DOHH2 (cell line): ENCODE data around the gene RPL13A.

Source experiments
- H3F3A ChIP-seq: fragments of 200-600 bp; sonication (generic), shearing (Covaris generic); 2 replicates; pipeline ENCODE4 v1.6.0; 2016; ENCODE audit warnings: antibody characterized with exemption, mild to moderate bottlenecking; ENCODE audit not compliant: control insufficient read depth, insufficient read depth
- H3K27ac ChIP-seq: fragments of 200-600 bp; sonication (generic); 2 replicates; pipeline ENCODE4 v1.5.1; 2014; ENCODE audit warnings: low read depth, mild to moderate bottlenecking, low read length, moderate library complexity
- H3K27me3 ChIP-seq: fragments of 200-600 bp; sonication (generic); 2 replicates; pipeline ENCODE4 v1.6.1; 2014; ENCODE audit warnings: mild to moderate bottlenecking, low read length, mixed read lengths; ENCODE audit not compliant: control insufficient read depth
- H3K36me3 ChIP-seq: fragments of 200-600 bp; sonication (generic); 2 replicates; pipeline ENCODE4 v1.6.1; 2014; ENCODE audit warnings: mild to moderate bottlenecking, low read length, moderate library complexity, mixed read lengths; ENCODE audit not compliant: control insufficient read depth
- H3K4me1 ChIP-seq: fragments of 200-600 bp; sonication (generic); 2 replicates; pipeline ENCODE4 v1.6.1; 2014; ENCODE audit warnings: mild to moderate bottlenecking, low read length, mixed read lengths; ENCODE audit not compliant: control insufficient read depth
- H3K4me2 ChIP-seq: fragments of 200-600 bp; sonication (generic); 2 replicates; pipeline ENCODE4 v1.6.0; 2014; ENCODE audit warnings: mild to moderate bottlenecking, low read length, moderate library complexity
- H3K4me3 ChIP-seq: fragments of 200-600 bp; sonication (generic); 2 replicates; pipeline ENCODE4 v1.5.1; 2014; ENCODE audit warnings: mild to moderate bottlenecking, low read length, mixed read lengths
- H3K79me2 ChIP-seq: fragments of 200-600 bp; sonication (generic); 2 replicates; pipeline ENCODE4 v1.6.1; 2014; ENCODE audit warnings: mild to moderate bottlenecking, low read length, mixed read lengths; ENCODE audit not compliant: control insufficient read depth
- H3K9me2 ChIP-seq: fragments of 200-600 bp; sonication (generic); replicated peaks from 2 replicates; pipeline ENCODE4 v1.6.1; 2014; ENCODE audit warnings: mild to moderate bottlenecking, low read length, mixed read lengths; ENCODE audit not compliant: control insufficient read depth
- H3K9me3 ChIP-seq: fragments of 200-600 bp; sonication (generic); 2 replicates; pipeline ENCODE4 v1.6.1; 2014; ENCODE audit warnings: antibody characterized with exemption, low read length, mixed read lengths; ENCODE audit not compliant: control insufficient read depth, insufficient read depth
- H4K20me1 ChIP-seq: fragments of 200-600 bp; sonication (generic); 2 replicates; pipeline ENCODE4 v1.6.0; 2014; ENCODE audit warnings: low read depth, mild to moderate bottlenecking, antibody characterized with exemption, low read length, moderate library complexity; ENCODE audit not compliant: control insufficient read depth, insufficient read depth
- EZH2phosphoT487 ChIP-seq: fragments of 200-600 bp; sonication (generic); IDR thresholded peaks from 2 replicates; pipeline ENCODE4 v1.6.1; 2017; ENCODE audit warnings: borderline replicate concordance, mild to moderate bottlenecking, antibody characterized with exemption, low read length, moderate library complexity, mixed read lengths
- TF ChIP-seq, protein P1 (sequence below): fragments of 200-600 bp; sonication (generic); IDR thresholded peaks from one replicate; pipeline ENCODE4 v1.5.1; 2014; ENCODE audit warnings: antibody characterized with exemption, mild to moderate bottlenecking, low read depth, low read length; ENCODE audit not compliant: poor library complexity, severe bottlenecking

The RPL13A gene

GRCh38 chr19:49518033-49518432, 30.6 kb downstream of the RPL13A start:
- Histone ChIP-seq H3K4me2 (no peak overlapping the region), H3K27me3 (0 out of 2 replicates have a peak, but pooled peaks cover 5% of the 10 kb centered on the region), H3K79me2 (no peaks in the 10 kb centered on the region), H3K9me2 (no peaks in the 10 kb centered on the region), H3K9me3 (no peaks in the 10 kb centered on the region), H3F3A (peaks cover 3% of the 10 kb centered on the region), H3K4me1 (peaks cover 14% of the 10 kb centered on the region), H3K27ac (no peak overlapping the region), H3K36me3 (no peaks in the 10 kb centered on the region), H4K20me1 (no peaks in the 10 kb centered on the region), H3K4me3 (no peak overlapping the region)
- TF ChIP-seq, protein P1, sequence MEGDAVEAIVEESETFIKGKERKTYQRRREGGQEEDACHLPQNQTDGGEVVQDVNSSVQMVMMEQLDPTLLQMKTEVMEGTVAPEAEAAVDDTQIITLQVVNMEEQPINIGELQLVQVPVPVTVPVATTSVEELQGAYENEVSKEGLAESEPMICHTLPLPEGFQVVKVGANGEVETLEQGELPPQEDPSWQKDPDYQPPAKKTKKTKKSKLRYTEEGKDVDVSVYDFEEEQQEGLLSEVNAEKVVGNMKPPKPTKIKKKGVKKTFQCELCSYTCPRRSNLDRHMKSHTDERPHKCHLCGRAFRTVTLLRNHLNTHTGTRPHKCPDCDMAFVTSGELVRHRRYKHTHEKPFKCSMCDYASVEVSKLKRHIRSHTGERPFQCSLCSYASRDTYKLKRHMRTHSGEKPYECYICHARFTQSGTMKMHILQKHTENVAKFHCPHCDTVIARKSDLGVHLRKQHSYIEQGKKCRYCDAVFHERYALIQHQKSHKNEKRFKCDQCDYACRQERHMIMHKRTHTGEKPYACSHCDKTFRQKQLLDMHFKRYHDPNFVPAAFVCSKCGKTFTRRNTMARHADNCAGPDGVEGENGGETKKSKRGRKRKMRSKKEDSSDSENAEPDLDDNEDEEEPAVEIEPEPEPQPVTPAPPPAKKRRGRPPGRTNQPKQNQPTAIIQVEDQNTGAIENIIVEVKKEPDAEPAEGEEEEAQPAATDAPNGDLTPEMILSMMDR, result no peak
- TF ChIP-seq EZH2phosphoT487, result no peak

GRCh38 chr19:49520705-49521319, 33.4 kb downstream of the RPL13A start:
- Histone ChIP-seq H3K9me2 (no peaks in the 10 kb centered on the region), H3K4me3 (no peak overlapping the region), H3K4me2 (no peak overlapping the region), H3K9me3 (no peaks in the 10 kb centered on the region), H4K20me1 (no peaks in the 10 kb centered on the region), H3K36me3 (no peaks in the 10 kb centered on the region), H3K27ac (no peak overlapping the region), H3K4me1 (peaks cover 1% of the 10 kb centered on the region; the same call in 1 of the 2 replicates), H3K79me2 (no peaks in the 10 kb centered on the region), H3F3A (peaks cover 3% of the 10 kb centered on the region), H3K27me3 (no peaks in the 10 kb centered on the region)
- TF ChIP-seq, protein P1, result no peak

DNA sequence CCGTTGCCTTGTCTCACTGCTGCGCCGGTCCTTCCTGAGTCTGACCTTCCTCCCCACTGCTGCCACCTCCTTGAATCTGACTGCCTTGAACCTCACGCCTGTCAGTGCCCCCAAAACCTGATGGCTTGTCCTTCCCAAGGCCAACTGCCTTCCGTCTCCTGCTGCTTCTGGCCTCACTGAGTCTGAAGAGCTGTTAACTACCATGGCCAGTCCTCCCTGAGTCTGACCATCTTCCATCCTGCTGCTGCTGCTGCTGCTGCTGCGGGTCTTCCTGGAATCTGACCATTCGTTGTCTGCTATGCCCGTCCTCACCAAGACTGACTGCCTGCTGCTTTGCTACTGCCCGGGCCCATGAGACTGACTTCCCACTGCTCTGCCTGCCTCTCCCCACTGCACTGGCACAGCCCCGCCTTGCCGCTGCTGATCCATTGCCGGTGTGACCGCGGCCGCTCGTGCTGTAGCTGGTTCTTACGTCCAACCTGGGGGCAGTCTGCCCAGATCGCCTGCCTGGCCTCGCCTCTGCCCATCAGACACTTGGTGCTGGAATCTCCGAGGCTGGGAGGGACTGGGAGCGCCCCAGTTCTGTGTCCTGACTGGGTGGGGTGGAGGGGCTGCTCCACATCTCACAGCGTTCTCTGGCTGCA, 37.5 kb downstream of the RPL13A start:
- Histone ChIP-seq H3K9me2 (no peaks in the 10 kb centered on the region), H3K79me2 (no peaks in the 10 kb centered on the region), H3K27ac (no peak overlapping the region), H3K4me2 (no peak overlapping the region), H3K36me3 (no peaks in the 10 kb centered on the region), H3K27me3 (no peaks in the 10 kb centered on the region), H3K4me1 (no peaks in the 10 kb centered on the region), H3K4me3 (no peak overlapping the region), H3F3A (no peaks in the 10 kb centered on the region), H3K9me3 (no peaks in the 10 kb centered on the region), H4K20me1 (no peaks in the 10 kb centered on the region)
- TF ChIP-seq, protein P1, result no peak
- no peak for TF ChIP-seq EZH2phosphoT487
